Omental fat pad (tissue), 4 donors: Measurements from ENCODE around the gene EHBP1. TPM values are rescaled to one million over a fixed set of nuclear protein-coding genes. Genes with fewer than 3 reads are reported as not detected.

Experiments
- ATAC-seq: fragments of 150-250 bp; one replicate; pipeline ENCODE4 v1.9.1; 2016; ENCODE audit warnings: mild to moderate bottlenecking, moderate library complexity; ENCODE audit not compliant: low FRiP score
- DNase-seq: peaks from one replicate; pipeline ENCODE4 v3.0.0-alpha.2; 2019; ENCODE audit warnings: low spot score
- CTCF ChIP-seq, 3 donors: fragments of 450-650 bp; IDR thresholded peaks; one replicate each; pipeline ENCODE4 v1.5.1; 2016 to 2017; ENCODE audit warnings: antibody characterized with exemption in 3 of 3, mild to moderate bottlenecking in 3 of 3, moderate library complexity in 2 of 3
- total RNA-seq, 4 donors: library from RNA; depleted of rRNA; stranded (reverse); fragments of >200 nt; gene quantifications; one replicate each; pipeline ENCODE4 v1.1.0, GENCODE V29; 2016

Gene EHBP1
- total RNA-seq, 4 donors from 2014 or later, result 60.9 to 91.3 (median 78.6) TPM

- ATAC-seq, result no peak
- no peak for DNase-seq
- TF ChIP-seq CTCF (IDR thresholded peaks at IDR 0.05), result no peak
These were observed 344.4 kb downstream of the EHBP1 start for GRCh38 chr2:63049970-63050333.

- no peak for TF ChIP-seq CTCF (IDR thresholded peaks at IDR 0.05)
- peak; percentile 34 for ATAC-seq
- DNase-seq, result no peak
These were observed 345.0 kb downstream of the EHBP1 start, which contains the start of gene OTX1 for GRCh38 chr2:63050334-63051041. Gene OTX1, plus strand, starts transcription at chr2:63050830. Its CDS starts 2,161 bp downstream, at chr2:63052991.

GRCh38 chr2:63051042-63051794 lies 345.7 kb downstream of the EHBP1 start:
- TF ChIP-seq CTCF (IDR thresholded peaks at IDR 0.05), result no peak
- DNase-seq (no peak), ATAC-seq (no peak)

GRCh38 chr2:63051795-63052333 lies 346.4 kb downstream of the EHBP1 start:
- TF ChIP-seq CTCF (IDR thresholded peaks at IDR 0.05), result no peak
- ATAC-seq, result no peak
- no peak for DNase-seq

- TF ChIP-seq CTCF (IDR thresholded peaks at IDR 0.05), result no peak
- ATAC-seq, result no peak
These were observed 347.0 kb downstream of the EHBP1 start for GRCh38 chr2:63052411-63053080.

GRCh38 chr2:63053081-63053888 lies 347.8 kb downstream of the EHBP1 start:
- DNase-seq (no peak), ATAC-seq (no peak)
- no peak for TF ChIP-seq CTCF (IDR thresholded peaks at IDR 0.05)

More at GRCh38 chr2:63052411-63053080, 347.0 kb downstream of the EHBP1 start:
- no peak for DNase-seq
